GM23248 (cell line): ENCODE results near the gene GPR75. TPM values are rescaled to one million over a fixed set of nuclear protein-coding genes. Genes with fewer than 3 reads are reported as not detected.

ENCODE experiments used
- DNase-seq: peaks from one replicate; pipeline ENCODE4 v3.0.0-alpha.2; 2015
- H2AFZ ChIP-seq: fragments of 200-600 bp; sonication (generic); 2 replicates; pipeline ENCODE4 v1.6.1; 2016; ENCODE audit warnings: antibody characterized with exemption
- H3F3A ChIP-seq: fragments of 200-600 bp; sonication (generic); 2 replicates; pipeline ENCODE4 v1.6.1; 2016; ENCODE audit warnings: mild to moderate bottlenecking, antibody characterized with exemption, mixed run types; ENCODE audit not compliant: insufficient read depth
- H3K27ac ChIP-seq: fragments of 200-600 bp; sonication (generic); 2 replicates; pipeline ENCODE4 v1.5.1; 2016; ENCODE audit warnings: mild to moderate bottlenecking
- H3K27me3 ChIP-seq: fragments of 200-600 bp; sonication (generic); replicated peaks from 2 replicates; pipeline ENCODE4 v1.6.1; 2016; ENCODE audit warnings: mild to moderate bottlenecking; ENCODE audit not compliant: insufficient read depth
- H3K36me3 ChIP-seq: fragments of 200-600 bp; sonication (generic); 2 replicates; pipeline ENCODE4 v1.6.1; 2016; ENCODE audit warnings: low read depth, mild to moderate bottlenecking
- H3K4me1 ChIP-seq: fragments of 200-600 bp; sonication (generic); 2 replicates; pipeline ENCODE4 v1.6.1; 2016; ENCODE audit warnings: mild to moderate bottlenecking; ENCODE audit not compliant: insufficient read depth
- H3K4me2 ChIP-seq: fragments of 200-600 bp; sonication (generic); one replicate; pipeline ENCODE4 v1.6.1; 2016; ENCODE audit warnings: mild to moderate bottlenecking; ENCODE audit not compliant: unreplicated experiment
- H3K4me3 ChIP-seq: fragments of 200-600 bp; sonication (generic); 2 replicates; pipeline ENCODE4 v1.5.1; 2016; ENCODE audit warnings: mild to moderate bottlenecking
- H3K79me2 ChIP-seq: fragments of 200-600 bp; sonication (generic); 2 replicates; pipeline ENCODE4 v1.6.1; 2016; ENCODE audit warnings: mild to moderate bottlenecking; ENCODE audit not compliant: insufficient read depth
- H3K9ac ChIP-seq: fragments of 200-600 bp; sonication (generic); 2 replicates; pipeline ENCODE4 v1.6.1; 2016; ENCODE audit warnings: mild to moderate bottlenecking
- H3K9me2 ChIP-seq: fragments of 200-600 bp; sonication (generic); 2 replicates; pipeline ENCODE4 v1.6.1; 2016; ENCODE audit warnings: mixed run types, mild to moderate bottlenecking, moderate library complexity; ENCODE audit not compliant: insufficient read depth
- H3K9me3 ChIP-seq: fragments of 200-600 bp; sonication (generic); one replicate; pipeline ENCODE4 v1.6.1; 2017; ENCODE audit warnings: low read depth
- H4K20me1 ChIP-seq: fragments of 200-600 bp; sonication (generic); 2 replicates; pipeline ENCODE4 v1.6.0; 2016; ENCODE audit not compliant: insufficient read depth
- EZH2 ChIP-seq: fragments of 200-600 bp; sonication (generic); IDR thresholded peaks from 2 replicates; pipeline ENCODE4 v1.6.1; 2018; ENCODE audit warnings: antibody characterized with exemption, mild to moderate bottlenecking; ENCODE audit not compliant: insufficient read depth, poor library complexity, severe bottlenecking
- EZH2phosphoT487 ChIP-seq: fragments of 200-600 bp; sonication (generic); IDR thresholded peaks from 2 replicates; pipeline ENCODE4 v1.6.1; 2018; ENCODE audit warnings: antibody characterized with exemption, moderate library complexity, mild to moderate bottlenecking, low read depth; ENCODE audit not compliant: insufficient read depth
- WGBS, 2 experiments: methylation state at CpG; one replicate each; pipeline ENCODE4 v1.1.6; 2015 to 2017; ENCODE audit warnings: low lambda C conversion rate in 2 of 2, low coverage in 1 of 2; ENCODE audit errors: missing lambda C conversion rate in 2 of 2; 5-methylcytosine and 5-hydroxymethylcytosine counted together
- in situ Hi-C: fragments of 300-500 bp; cut with MboI; formaldehyde crosslinking; loops from 2 replicates; pipeline ENCODE4 v1.15.0; 2020
- polyA plus RNA-seq: library from polyadenylated mRNA; unstranded; fragments of >200 nt; fragmentation: Nextera tagmentation; extraction: Ambion mirVana; gene quantifications from 2 replicates; pipeline ENCODE4 v1.2.1, GENCODE V29; 2016
- total RNA-seq: library from RNA; depleted of rRNA; stranded (reverse); fragments of >200 nt; shearing (Covaris generic); gene quantifications from 2 replicates; pipeline ENCODE4 v1.2.3, GENCODE V29; 2014

GPR75 gene
- total and polyA plus RNA-seq, 2 experiments from 2014 or later = 0.16 to 0.43 TPM

GRCh38 chr2:53863538-53864227 lies 3.9 kb upstream of the GPR75 start:
- H3K4me2 ChIP-seq = no peak overlapping the region
- peaks cover 5% of the 10 kb centered on the region; the same call in 1 of the 2 replicates for H3K4me1 ChIP-seq
- TF ChIP-seq EZH2 (no peak), EZH2phosphoT487 (no peak)
- no peak for DNase-seq
- H3K9me2 ChIP-seq = no peaks in the 10 kb centered on the region
- no peaks in the 10 kb centered on the region for H3K9me3 ChIP-seq
- no peaks in the 10 kb centered on the region; the same call in 1 of the 2 replicates for H4K20me1 ChIP-seq
- in situ Hi-C loops = no loop called here
- no peak overlapping the region for H2AFZ ChIP-seq
- 97 to 100% methylated on average over 6 of the region's 6 CpGs for WGBS, 2 experiments
- H3F3A ChIP-seq = peaks cover 46% of the 10 kb centered on the region
- peaks cover 38% of the 10 kb centered on the region for H3K36me3 ChIP-seq
- no peak overlapping the region for H3K27ac ChIP-seq
- no peak overlapping the region for H3K4me3 ChIP-seq
- H3K9ac ChIP-seq = no peak overlapping the region
- no peaks in the 10 kb centered on the region for H3K27me3 ChIP-seq
- peaks cover 5% of the 10 kb centered on the region; the same call in 1 of the 2 replicates for H3K79me2 ChIP-seq

GRCh38 chr2:53861824-53862223 lies 2.1 kb upstream of the GPR75 start:
- Histone ChIP-seq H3K79me2 (peaks cover 7% of the 10 kb centered on the region; the same call in 1 of the 2 replicates), H3F3A (peaks cover 47% of the 10 kb centered on the region), H3K4me2 (no peak overlapping the region), H3K9me3 (no peaks in the 10 kb centered on the region), H3K27ac (no peak overlapping the region), H3K9ac (no peak overlapping the region), H3K27me3 (no peaks in the 10 kb centered on the region), H3K4me1 (peaks cover 5% of the 10 kb centered on the region; the same call in 1 of the 2 replicates), H2AFZ (no peak overlapping the region), H3K36me3 (peaks cover 23% of the 10 kb centered on the region), H3K4me3 (no peak overlapping the region), H3K9me2 (no peaks in the 10 kb centered on the region), H4K20me1 (no peaks in the 10 kb centered on the region; the same call in 1 of the 2 replicates)
- no peak for DNase-seq
- in situ Hi-C loops = no loop called here
- TF ChIP-seq EZH2phosphoT487 = no peak
- TF ChIP-seq EZH2 = no peak
- 89 to 93% methylated on average over 5 of the region's 5 CpGs for WGBS, 2 experiments

DNA sequence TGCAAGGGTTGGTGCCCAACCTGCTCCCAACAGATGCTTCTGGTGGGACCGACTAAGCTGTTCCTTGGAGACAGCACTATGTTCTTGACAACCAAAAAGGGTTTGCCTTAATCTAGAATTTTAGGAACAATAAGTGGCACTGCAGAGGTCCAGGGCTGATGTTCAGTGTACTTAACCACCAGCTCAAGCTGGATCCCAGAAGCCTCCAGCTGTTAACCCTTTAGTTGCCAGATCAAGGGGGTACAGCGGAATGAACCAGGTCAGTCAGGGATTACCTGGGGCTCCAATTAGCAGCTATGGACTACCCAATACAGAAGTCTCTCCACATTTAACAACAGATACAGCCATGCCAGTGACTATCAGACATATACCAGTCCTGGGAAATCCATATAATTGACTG lies 3.5 kb downstream of the GPR75 start:
- in situ Hi-C loops = no loop called here
- 78 to 82% methylated on average over 2 of the region's 2 CpGs for WGBS, 2 experiments
- H3K9me2 ChIP-seq = no peaks in the 10 kb centered on the region
- H3K4me2 ChIP-seq = no peak overlapping the region
- H4K20me1 ChIP-seq = no peaks in the 10 kb centered on the region; the same call in 1 of the 2 replicates
- no peak overlapping the region for H3K9ac ChIP-seq
- DNase-seq = no peak
- peaks cover 11% of the 10 kb centered on the region for H3K4me1 ChIP-seq
- H3K36me3 ChIP-seq = 0 out of 2 replicates have a peak, but pooled peaks cover 12% of the 10 kb centered on the region
- TF ChIP-seq EZH2phosphoT487 (no peak), EZH2 (no peak)
- H3K27ac ChIP-seq = no peak overlapping the region
- H3K27me3 ChIP-seq = no peaks in the 10 kb centered on the region
- H3K9me3 ChIP-seq = no peaks in the 10 kb centered on the region
- peaks cover 23% of the 10 kb centered on the region for H3F3A ChIP-seq
- H3K79me2 ChIP-seq = peaks cover 7% of the 10 kb centered on the region; the same call in 1 of the 2 replicates
- H2AFZ ChIP-seq = no peak overlapping the region
- H3K4me3 ChIP-seq = no peak overlapping the region

GRCh38 chr2:53854678-53855077 lies 5.1 kb downstream of the GPR75 start:
- Histone ChIP-seq H3K4me1 (peaks cover 7% of the 10 kb centered on the region), H3K27me3 (no peaks in the 10 kb centered on the region), H3K9ac (no peak overlapping the region), H4K20me1 (no peaks in the 10 kb centered on the region), H2AFZ (no peak overlapping the region), H3K9me2 (no peaks in the 10 kb centered on the region), H3F3A (peaks cover 13% of the 10 kb centered on the region; the same call in 1 of the 2 replicates), H3K9me3 (no peaks in the 10 kb centered on the region), H3K4me3 (no peak overlapping the region), H3K36me3 (0 out of 2 replicates have a peak, but pooled peaks cover 12% of the 10 kb centered on the region), H3K4me2 (no peak overlapping the region), H3K79me2 (peaks cover 7% of the 10 kb centered on the region; the same call in 1 of the 2 replicates), H3K27ac (peak overlapping the region; percentile 32; the same call in 1 of the 2 replicates)
- peak; percentile 49 for DNase-seq
- in situ Hi-C loops = no loop called here
- TF ChIP-seq EZH2 (no peak), EZH2phosphoT487 (no peak)
- WGBS, 2 experiments = 77 to 83% methylated on average over 2 of the region's 2 CpGs
